CD14-positive monocyte (primary cell): ENCODE measurements around the gene NLK. TPM values are rescaled to one million over a fixed set of nuclear protein-coding genes. Genes with fewer than 3 reads are reported as not detected.

ENCODE experiments used
- DNase-seq, 3 donors: peaks; one replicate each; pipeline ENCODE4 v3.0.0-alpha.2; 2011 to 2022
- H2AFZ ChIP-seq: 2 replicates; pipeline ENCODE4 v1.6.0; 2012; ENCODE audit warnings: mild to moderate bottlenecking, low read depth, low read length, inconsistent platforms; ENCODE audit not compliant: insufficient read depth, poor library complexity, severe bottlenecking
- H3K27ac ChIP-seq, 2 donors: 1 replicate in 1 of 2; 2 replicates in 1 of 2; pipeline ENCODE4 v1.5.1; 2012 to 2013; ENCODE audit warnings: low read length in 2 of 2, control low read depth in 1 of 2, inconsistent platforms in 1 of 2, low read depth in 1 of 2, mild to moderate bottlenecking in 1 of 2
- H3K27me3 ChIP-seq, 2 donors: one replicate each; pipeline versions ENCODE4 v1.6.0 to v1.6.1; 2011 to 2013; ENCODE audit warnings: low read length in 2 of 2; ENCODE audit not compliant: control insufficient read depth in 2 of 2, insufficient read depth in 2 of 2
- H3K36me3 ChIP-seq, 2 donors: replicated peaks in 1 of 2; 1 replicate in 1 of 2; 2 replicates in 1 of 2; pipeline versions ENCODE4 v1.5.1 to v1.6.1; 2012 to 2013; ENCODE audit warnings: low read length in 2 of 2, control low read depth in 1 of 2, inconsistent platforms in 1 of 2, mild to moderate bottlenecking in 1 of 2; ENCODE audit not compliant: insufficient read depth in 2 of 2, control insufficient read depth in 1 of 2
- H3K4me1 ChIP-seq, 2 donors: 1 replicate in 1 of 2; 2 replicates in 1 of 2; pipeline versions ENCODE4 v1.5.1 to v1.6.1; 2012 to 2013; ENCODE audit warnings: low read length in 2 of 2, control low read depth in 1 of 2, inconsistent platforms in 1 of 2, mild to moderate bottlenecking in 1 of 2, moderate library complexity in 1 of 2; ENCODE audit not compliant: insufficient read depth in 2 of 2, control insufficient read depth in 1 of 2
- H3K4me2 ChIP-seq: replicated peaks from 2 replicates; pipeline ENCODE3; 2012; ENCODE audit warnings: low read length, moderate library complexity, mild to moderate bottlenecking; ENCODE audit not compliant: poor library complexity, severe bottlenecking; ENCODE audit errors: extremely low read depth
- H3K4me3 ChIP-seq, 3 experiments: fragments of 200-600 bp in 1 of 3; sonication (generic) in 1 of 3; replicated peaks in 1 of 3; 1 replicate in 2 of 3; 2 replicates in 1 of 3; pipeline ENCODE4 v1.5.1; 2011 to 2013; ENCODE audit warnings: low read length in 3 of 3, mild to moderate bottlenecking in 3 of 3, control low read depth in 2 of 3, low read depth in 2 of 3, inconsistent platforms in 1 of 3, moderate library complexity in 1 of 3
- H3K79me2 ChIP-seq: 2 replicates; pipeline ENCODE4 v1.6.0; 2012; ENCODE audit warnings: mild to moderate bottlenecking, control low read depth, inconsistent platforms, low read length, moderate library complexity; ENCODE audit not compliant: insufficient read depth
- H3K9ac ChIP-seq: 2 replicates; pipeline ENCODE4 v1.6.0; 2017; ENCODE audit warnings: low read length, mild to moderate bottlenecking; ENCODE audit not compliant: insufficient read depth, poor library complexity, severe bottlenecking
- H3K9me3 ChIP-seq, 2 donors: replicated peaks in 1 of 2; 1 replicate in 1 of 2; 2 replicates in 1 of 2; pipeline versions ENCODE4 v1.5.1 to v1.6.1; 2012 to 2013; ENCODE audit warnings: low read length in 2 of 2, control low read depth in 1 of 2; ENCODE audit not compliant: control insufficient read depth in 1 of 2, insufficient read depth in 1 of 2
- H4K20me1 ChIP-seq: 2 replicates; pipeline ENCODE4 v1.6.0; 2012; ENCODE audit warnings: mild to moderate bottlenecking, low read length, control low read depth, moderate library complexity; ENCODE audit not compliant: insufficient read depth
- H3K27ac Mint-ChIP-seq, 7 donors: one replicate each; pipeline ENCODE4 v1.8.0; 2020; ENCODE audit warnings: mild to moderate bottlenecking in 7 of 7, mixed read lengths in 7 of 7, moderate library complexity in 6 of 7, inconsistent platforms in 2 of 7
- H3K27me3 Mint-ChIP-seq, 3 donors: one replicate each; pipeline ENCODE4 v1.8.0; 2021 to 2022; ENCODE audit warnings: low read depth in 3 of 3, mild to moderate bottlenecking in 3 of 3, mixed read lengths in 3 of 3, moderate library complexity in 3 of 3, inconsistent platforms in 1 of 3
- H3K36me3 Mint-ChIP-seq, 2 donors: one replicate each; pipeline ENCODE4 v1.8.0; 2020; ENCODE audit warnings: mixed read lengths in 2 of 2, inconsistent platforms in 1 of 2, mild to moderate bottlenecking in 1 of 2
- H3K4me1 Mint-ChIP-seq: one replicate; pipeline ENCODE4 v1.8.0; 2020; ENCODE audit warnings: mild to moderate bottlenecking, mixed read lengths
- H3K4me3 Mint-ChIP-seq, 2 donors: one replicate each; pipeline ENCODE4 v1.8.0; 2020; ENCODE audit warnings: mild to moderate bottlenecking in 2 of 2, mixed read lengths in 2 of 2, moderate library complexity in 1 of 2
- H3K9me3 Mint-ChIP-seq, 7 donors: one replicate each; pipeline ENCODE4 v1.8.0; 2020 to 2022; ENCODE audit warnings: mixed read lengths in 7 of 7, mild to moderate bottlenecking in 6 of 7, moderate library complexity in 6 of 7, inconsistent platforms in 2 of 7
- WGBS: methylation state at CpG from one replicate; pipeline ENCODE4 v1.1.5; 2013; ENCODE audit warnings: missing lambda C conversion rate; ENCODE audit not compliant: insufficient coverage; 5-methylcytosine and 5-hydroxymethylcytosine counted together
- intact Hi-C, 2 donors: fragments of 100-400 bp; cut with micrococcal nuclease; formaldehyde crosslinking; loops; one replicate each; pipeline versions ENCODE4 v1.15.0 to v1.15.1; 2023
- polyA plus RNA-seq, 3 donors: library from polyadenylated mRNA; depleted of rRNA in 1 of 3; unstranded in 2 of 3; stranded (reverse) in 1 of 3; fragments of 300-500 nt in 2 of 3; fragments of >200 nt in 1 of 3; fragmentation: Illumina TruSeq in 2 of 3; gene quantifications; 1 replicate in 2 of 3; 2 replicates in 1 of 3; pipeline ENCODE4 v1.2.3, GENCODE V29; 2012 to 2021
- TF ChIP-seq, protein P1 (sequence below): fragments of 200-600 bp; IDR thresholded peaks from one replicate; pipeline ENCODE4 v1.8.0; 2022; ENCODE audit warnings: antibody characterized with exemption, mild to moderate bottlenecking

NLK gene
- polyA plus RNA-seq, 3 donors: 1.7 to 6.5 (median 2.0) TPM

DNA sequence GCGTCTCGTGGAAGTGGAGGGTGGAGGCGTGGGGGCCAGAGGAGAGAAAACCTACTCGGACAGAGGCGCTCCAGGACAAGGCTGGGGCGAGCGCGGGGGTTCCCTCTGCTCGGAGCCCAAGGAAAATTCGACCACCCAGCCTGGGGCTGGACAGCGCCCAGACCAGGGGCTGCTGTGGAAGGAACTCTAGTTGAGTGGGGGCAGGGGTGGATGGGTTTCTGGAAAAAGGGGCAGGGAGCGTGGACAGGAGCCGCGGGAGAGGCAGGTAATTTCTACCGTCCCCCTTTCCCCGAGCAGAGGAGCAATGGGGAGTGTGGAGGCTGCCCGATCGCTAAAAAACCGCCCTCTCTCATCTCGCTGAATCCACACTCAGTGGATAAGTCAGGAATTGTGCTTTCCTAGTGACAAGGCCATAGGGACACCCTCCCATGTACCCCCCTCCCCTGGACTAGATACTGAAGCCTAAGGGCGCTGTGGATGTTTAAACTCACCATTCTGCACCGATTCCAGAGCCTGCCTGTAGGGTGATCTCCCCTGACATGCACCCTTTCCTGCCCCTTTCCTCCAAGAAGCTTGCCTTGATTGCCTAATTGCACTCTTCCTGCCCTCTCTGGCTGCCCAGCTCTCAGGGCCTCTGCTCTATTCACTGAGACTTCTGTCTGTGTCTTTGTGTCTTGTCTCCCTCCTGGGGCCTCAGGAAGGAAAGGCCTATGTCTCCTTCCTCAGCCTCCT is 185.8 kb downstream of the NLK start:
- peaks cover 0 to 8% (median 0%) of the 10 kb centered on the region in 7 donors for H3K9me3 Mint-ChIP-seq
- H3K27ac Mint-ChIP-seq: peak overlapping the region in 2 of 7 donors; percentile 71 to 83
- H3K36me3 ChIP-seq: no peaks in the 10 kb centered on the region
- no peak overlapping the region for H3K27ac ChIP-seq
- peaks cover 13% of the 10 kb centered on the region for H3K4me1 Mint-ChIP-seq
- 25% methylated on average over 7 of the region's 22 CpGs for WGBS
- H3K27me3 ChIP-seq: peaks cover 19 to 47% of the 10 kb centered on the region in 2 donors
- H3K4me1 ChIP-seq: peaks cover 13 to 14% of the 10 kb centered on the region in 2 donors
- H3K27me3 Mint-ChIP-seq: peaks cover 45 to 57% (median 45%) of the 10 kb centered on the region in 3 donors
- H3K79me2 ChIP-seq: no peaks in the 10 kb centered on the region
- H3K4me3 ChIP-seq: peak overlapping the region in 2 of 3 experiments; percentile 44 to 74
- no peaks in the 10 kb centered on the region for H3K9me3 ChIP-seq
- peak overlapping the region; percentile 78 for H2AFZ ChIP-seq
- peak overlapping the region; percentile 88 for H3K4me2 ChIP-seq
- intact Hi-C loops: no loop called here
- H3K36me3 Mint-ChIP-seq: peaks cover 5 to 6% of the 10 kb centered on the region in 2 donors
- peak overlapping the region; percentile 85 to 97 for H3K4me3 Mint-ChIP-seq
- peak overlapping the region; percentile 44 for H3K9ac ChIP-seq
- TF ChIP-seq, protein P1, sequence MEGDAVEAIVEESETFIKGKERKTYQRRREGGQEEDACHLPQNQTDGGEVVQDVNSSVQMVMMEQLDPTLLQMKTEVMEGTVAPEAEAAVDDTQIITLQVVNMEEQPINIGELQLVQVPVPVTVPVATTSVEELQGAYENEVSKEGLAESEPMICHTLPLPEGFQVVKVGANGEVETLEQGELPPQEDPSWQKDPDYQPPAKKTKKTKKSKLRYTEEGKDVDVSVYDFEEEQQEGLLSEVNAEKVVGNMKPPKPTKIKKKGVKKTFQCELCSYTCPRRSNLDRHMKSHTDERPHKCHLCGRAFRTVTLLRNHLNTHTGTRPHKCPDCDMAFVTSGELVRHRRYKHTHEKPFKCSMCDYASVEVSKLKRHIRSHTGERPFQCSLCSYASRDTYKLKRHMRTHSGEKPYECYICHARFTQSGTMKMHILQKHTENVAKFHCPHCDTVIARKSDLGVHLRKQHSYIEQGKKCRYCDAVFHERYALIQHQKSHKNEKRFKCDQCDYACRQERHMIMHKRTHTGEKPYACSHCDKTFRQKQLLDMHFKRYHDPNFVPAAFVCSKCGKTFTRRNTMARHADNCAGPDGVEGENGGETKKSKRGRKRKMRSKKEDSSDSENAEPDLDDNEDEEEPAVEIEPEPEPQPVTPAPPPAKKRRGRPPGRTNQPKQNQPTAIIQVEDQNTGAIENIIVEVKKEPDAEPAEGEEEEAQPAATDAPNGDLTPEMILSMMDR: no peak
- DNase-seq: no peak
- H4K20me1 ChIP-seq: no peaks in the 10 kb centered on the region

DNA sequence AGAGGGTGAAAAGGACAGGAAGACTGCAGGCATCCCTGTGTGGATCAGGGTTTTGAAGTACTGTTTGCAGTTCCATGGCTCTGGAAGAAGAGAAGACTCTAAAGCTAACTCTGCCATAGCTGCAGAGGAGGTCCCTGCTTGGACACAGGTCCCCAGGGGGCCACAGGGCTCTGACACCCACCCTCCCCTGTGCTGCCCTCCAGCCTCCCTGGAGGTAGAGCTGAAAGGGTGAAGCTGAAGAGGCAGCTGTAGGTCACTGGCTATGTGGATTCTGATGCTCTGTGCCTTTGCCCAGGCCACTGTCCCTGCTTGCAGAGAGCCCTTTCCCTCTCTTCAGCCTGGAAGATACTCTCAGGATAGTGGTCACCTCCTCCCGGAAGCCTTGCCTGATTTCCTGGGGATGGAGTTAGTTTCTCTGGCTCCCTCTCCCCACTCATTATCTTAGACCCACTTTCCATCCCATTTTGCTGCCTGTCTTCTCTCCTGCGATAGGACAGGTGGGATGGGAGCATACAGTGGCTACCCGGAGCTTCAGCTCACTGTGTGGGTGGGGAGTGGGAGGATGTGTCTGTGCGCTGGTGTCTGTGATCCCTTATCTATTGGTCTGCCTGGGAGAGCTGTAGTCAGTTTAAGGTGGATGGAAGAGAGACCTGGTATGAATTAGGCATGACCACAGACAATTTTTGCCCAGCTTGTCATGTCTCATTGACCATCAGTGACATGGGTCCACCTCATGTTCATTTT is 186.7 kb downstream of the NLK start:
- peaks cover 19 to 47% of the 10 kb centered on the region in 2 donors for H3K27me3 ChIP-seq
- intact Hi-C loops: no loop called here

More for the DNA sequence above, 186.7 kb downstream of the NLK start:
- peaks cover 5 to 6% of the 10 kb centered on the region in 2 donors for H3K36me3 Mint-ChIP-seq
- Histone ChIP-seq H3K36me3 (no peaks in the 10 kb centered on the region), H3K9ac (no peak overlapping the region), H3K27ac (no peak overlapping the region), H3K79me2 (no peaks in the 10 kb centered on the region), H3K4me3 (no peak overlapping the region), H4K20me1 (no peaks in the 10 kb centered on the region), H3K4me2 (no peak overlapping the region), H2AFZ (no peak overlapping the region), H3K9me3 (no peaks in the 10 kb centered on the region), H3K4me1 (peaks cover 13 to 14% of the 10 kb centered on the region in 2 donors)
- H3K27me3 Mint-ChIP-seq: peaks cover 47 to 57% (median 47%) of the 10 kb centered on the region in 3 donors
- peak overlapping the region in 1 of 7 donors; percentile 57 for H3K27ac Mint-ChIP-seq
- 94% methylated on average over 3 of the region's 4 CpGs for WGBS
- peaks cover 13% of the 10 kb centered on the region for H3K4me1 Mint-ChIP-seq
- DNase-seq: no peak
- peaks cover 0 to 8% (median 0%) of the 10 kb centered on the region in 7 donors for H3K9me3 Mint-ChIP-seq
- H3K4me3 Mint-ChIP-seq: peak overlapping the region in 1 of 2 donors; percentile 65
- TF ChIP-seq, protein P1: no peak
